ENCODE measurements around the gene VWDE.

GRCh38 chr7:12450615-12451014 is 47.0 kb upstream of the VWDE start:
- TF ChIP-seq EZH2 (IDR thresholded peaks at IDR 0.05; ENCODE audit: borderline replicate concordance, insufficient read depth, low read depth, low read length, poor library complexity, severe bottlenecking) (no peak), CTCF (IDR thresholded peaks at IDR 0.05) (no peak)

Data from B cell (primary cell).